C4-2B (cell line): ENCODE results near the gene ACBD5.
"Not testable (repeated sequence)": the region's sequence is repeated elsewhere in the genome, so short reads cannot be mapped to it uniquely, and the experiment has no call there.

Source experiments
- H3K27ac ChIP-seq: fragments of 450-650 bp; 2 replicates; pipeline ENCODE4 v1.5.1; 2017
- ZFX ChIP-seq: fragments of 450-650 bp; IDR thresholded peaks from 2 replicates; pipeline ENCODE4 v1.6.1; 2017
- TF ChIP-seq, protein P1 (sequence below): fragments of 450-650 bp; conservative IDR thresholded peaks from 2 replicates; pipeline ENCODE4 v1.5.1; 2017; ENCODE audit warnings: mild to moderate bottlenecking

The ACBD5 gene, protein sequence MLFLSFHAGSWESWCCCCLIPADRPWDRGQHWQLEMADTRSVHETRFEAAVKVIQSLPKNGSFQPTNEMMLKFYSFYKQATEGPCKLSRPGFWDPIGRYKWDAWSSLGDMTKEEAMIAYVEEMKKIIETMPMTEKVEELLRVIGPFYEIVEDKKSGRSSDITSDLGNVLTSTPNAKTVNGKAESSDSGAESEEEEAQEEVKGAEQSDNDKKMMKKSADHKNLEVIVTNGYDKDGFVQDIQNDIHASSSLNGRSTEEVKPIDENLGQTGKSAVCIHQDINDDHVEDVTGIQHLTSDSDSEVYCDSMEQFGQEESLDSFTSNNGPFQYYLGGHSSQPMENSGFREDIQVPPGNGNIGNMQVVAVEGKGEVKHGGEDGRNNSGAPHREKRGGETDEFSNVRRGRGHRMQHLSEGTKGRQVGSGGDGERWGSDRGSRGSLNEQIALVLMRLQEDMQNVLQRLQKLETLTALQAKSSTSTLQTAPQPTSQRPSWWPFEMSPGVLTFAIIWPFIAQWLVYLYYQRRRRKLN

DNA sequence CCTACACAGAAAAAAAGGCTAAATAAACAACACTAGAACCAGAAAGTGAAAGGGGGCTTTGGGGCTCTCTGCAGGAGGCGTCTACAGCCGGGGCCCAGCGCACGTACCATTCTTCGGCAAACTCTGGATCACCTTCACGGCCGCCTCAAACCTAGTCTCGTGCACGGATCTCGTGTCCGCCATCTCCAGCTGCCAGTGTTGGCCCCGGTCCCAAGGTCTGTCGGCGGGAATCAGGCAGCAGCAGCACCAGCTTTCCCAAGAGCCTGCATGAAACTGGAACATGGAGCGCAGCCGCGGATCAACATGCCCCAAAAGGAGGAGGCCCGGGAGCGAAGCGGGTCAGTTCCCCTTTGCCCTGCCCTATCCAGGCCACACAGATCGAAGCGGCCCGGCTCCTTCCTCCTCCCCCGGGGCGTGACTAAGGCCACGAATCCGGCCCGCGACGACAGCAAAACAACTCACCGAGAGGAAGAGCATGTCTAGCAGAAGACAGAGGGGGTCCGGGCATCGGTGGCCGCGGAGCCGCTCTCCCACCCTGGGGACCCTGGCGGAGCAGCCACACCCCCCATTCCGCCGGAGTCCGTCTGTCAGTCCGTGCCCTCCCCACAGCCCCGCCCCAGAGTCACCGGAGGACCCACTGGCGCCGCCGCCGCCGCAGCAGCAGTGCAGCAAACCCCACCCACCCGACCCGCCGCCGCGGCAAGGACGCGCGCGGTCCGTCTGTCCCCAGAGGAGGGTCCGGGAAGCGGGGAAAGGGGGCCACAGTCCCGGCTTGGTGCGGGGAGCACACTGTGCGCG is at the start of gene ACBD5:
Gene ACBD5, minus strand, starts transcription at position 586 of the 798 bp plus-strand sequence. Its CDS starts 109 bp downstream, at position 477.
- H3K27ac ChIP-seq: peak within 1 kb of the TSS; percentile 86
- no peak for TF ChIP-seq ZFX
- TF ChIP-seq, protein P1, sequence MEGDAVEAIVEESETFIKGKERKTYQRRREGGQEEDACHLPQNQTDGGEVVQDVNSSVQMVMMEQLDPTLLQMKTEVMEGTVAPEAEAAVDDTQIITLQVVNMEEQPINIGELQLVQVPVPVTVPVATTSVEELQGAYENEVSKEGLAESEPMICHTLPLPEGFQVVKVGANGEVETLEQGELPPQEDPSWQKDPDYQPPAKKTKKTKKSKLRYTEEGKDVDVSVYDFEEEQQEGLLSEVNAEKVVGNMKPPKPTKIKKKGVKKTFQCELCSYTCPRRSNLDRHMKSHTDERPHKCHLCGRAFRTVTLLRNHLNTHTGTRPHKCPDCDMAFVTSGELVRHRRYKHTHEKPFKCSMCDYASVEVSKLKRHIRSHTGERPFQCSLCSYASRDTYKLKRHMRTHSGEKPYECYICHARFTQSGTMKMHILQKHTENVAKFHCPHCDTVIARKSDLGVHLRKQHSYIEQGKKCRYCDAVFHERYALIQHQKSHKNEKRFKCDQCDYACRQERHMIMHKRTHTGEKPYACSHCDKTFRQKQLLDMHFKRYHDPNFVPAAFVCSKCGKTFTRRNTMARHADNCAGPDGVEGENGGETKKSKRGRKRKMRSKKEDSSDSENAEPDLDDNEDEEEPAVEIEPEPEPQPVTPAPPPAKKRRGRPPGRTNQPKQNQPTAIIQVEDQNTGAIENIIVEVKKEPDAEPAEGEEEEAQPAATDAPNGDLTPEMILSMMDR: no peak; the same call in 1 of the 2 replicates

DNA sequence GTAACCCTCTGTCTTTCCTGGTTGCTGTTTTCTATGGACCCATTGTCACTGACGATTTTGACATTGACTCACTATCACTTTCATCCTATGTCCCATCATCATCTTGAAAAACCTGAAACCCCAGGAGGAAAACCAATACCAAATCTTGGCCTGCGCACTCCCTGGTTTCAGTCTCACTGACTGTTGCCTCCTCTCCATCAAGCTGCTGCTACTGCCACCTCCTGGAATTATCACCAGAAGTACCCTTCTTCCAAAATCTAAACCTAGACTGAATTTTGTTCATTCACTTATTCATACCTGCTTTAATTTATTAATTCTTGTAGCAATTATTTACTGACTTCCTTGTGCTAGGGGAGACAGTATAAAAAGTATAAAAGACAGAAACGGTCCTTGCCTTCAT is 44.5 kb upstream of the ACBD5 start:
- TF ChIP-seq ZFX: no peak
- TF ChIP-seq, protein P1: peak; percentile 24

GRCh38 chr10:27276581-27276980 is 36.0 kb upstream of the ACBD5 start:
- no peak overlapping the region for H3K27ac ChIP-seq
- TF ChIP-seq, protein P1: no peak
- no peak for TF ChIP-seq ZFX

More for the DNA sequence above, 44.5 kb upstream of the ACBD5 start:
- no peak overlapping the region for H3K27ac ChIP-seq

DNA sequence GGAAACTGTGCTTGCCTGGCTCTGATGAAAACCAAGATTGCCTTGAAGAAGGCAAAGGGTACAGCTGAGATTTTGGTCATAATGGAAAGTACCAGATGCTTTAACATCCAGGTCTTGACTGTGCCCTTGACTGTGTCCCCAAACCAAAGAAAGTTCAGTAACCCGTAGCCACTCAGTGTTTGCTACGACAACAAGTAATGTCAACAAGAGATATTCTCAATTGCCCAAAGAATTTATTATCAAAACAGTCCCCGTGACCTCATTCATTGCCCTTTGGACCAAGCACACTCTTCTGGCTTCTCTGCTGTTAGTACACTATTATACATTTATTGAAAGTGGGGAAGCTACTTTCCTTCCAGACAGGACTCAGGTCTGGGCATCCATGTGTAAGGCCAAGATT is 25.4 kb upstream of the ACBD5 start:
- H3K27ac ChIP-seq: not testable (repeated sequence)

DNA sequence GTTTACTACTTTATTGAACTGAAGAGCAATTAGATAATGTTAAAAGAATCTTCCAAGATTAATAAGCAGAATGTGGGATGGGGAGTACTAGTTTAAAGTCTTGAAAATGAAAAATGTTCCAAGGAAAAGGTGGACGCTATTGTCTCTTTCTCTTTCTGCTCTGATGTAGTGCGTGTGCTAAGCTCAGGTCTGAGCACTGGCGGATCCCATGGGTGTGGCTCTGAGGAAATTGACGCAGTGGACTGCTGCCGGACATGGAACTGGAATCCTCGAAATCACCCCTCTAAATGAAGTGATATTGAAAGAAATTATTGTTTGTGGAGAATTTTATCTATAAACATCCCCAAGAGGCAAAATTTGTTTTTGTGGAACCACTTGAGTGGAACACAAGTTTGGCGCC is 22.2 kb upstream of the ACBD5 start:
- H3K27ac ChIP-seq: not testable (repeated sequence)

- H3K27ac ChIP-seq: no peak overlapping the region
- no peak for TF ChIP-seq ZFX
- TF ChIP-seq, protein P1: no peak
Measured at GRCh38 chr10:27258838-27259812, 18.5 kb upstream of the ACBD5 start.

DNA sequence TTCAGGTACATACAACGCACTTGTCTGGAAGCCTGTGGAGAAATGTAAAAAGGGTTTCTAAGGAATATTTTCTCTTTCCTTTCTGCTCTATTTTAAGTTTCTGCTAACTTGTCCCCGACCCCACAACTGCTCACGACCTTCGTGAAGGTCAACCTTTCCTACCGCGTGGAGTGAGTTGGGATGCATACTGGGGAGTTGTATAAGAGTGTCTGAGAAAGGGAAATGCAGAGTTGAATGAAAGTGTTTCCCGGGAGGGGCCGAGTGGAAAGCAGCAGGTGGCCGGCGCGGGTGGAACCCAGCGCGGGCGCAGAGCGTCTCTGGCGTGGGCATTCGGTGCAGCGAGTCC is 17.9 kb upstream of the ACBD5 start:
- no peak for TF ChIP-seq ZFX
- TF ChIP-seq, protein P1: no peak

More for the DNA sequence above, 17.9 kb upstream of the ACBD5 start:
- H3K27ac ChIP-seq: no peak overlapping the region
